Islet of Langerhans (tissue), 1 donor: ENCODE data around the gene SHISA6.
"Not testable (repeated sequence)": the region's sequence is repeated elsewhere in the genome, so short reads cannot be mapped to it uniquely, and the experiment has no call there.

Source experiments
- FAIRE-seq: peaks from one replicate; lab custom pipeline; 2011; peaks lifted over from hg19 to GRCh38; lab: Jason Lieb, UNC

SHISA6 gene

DNA sequence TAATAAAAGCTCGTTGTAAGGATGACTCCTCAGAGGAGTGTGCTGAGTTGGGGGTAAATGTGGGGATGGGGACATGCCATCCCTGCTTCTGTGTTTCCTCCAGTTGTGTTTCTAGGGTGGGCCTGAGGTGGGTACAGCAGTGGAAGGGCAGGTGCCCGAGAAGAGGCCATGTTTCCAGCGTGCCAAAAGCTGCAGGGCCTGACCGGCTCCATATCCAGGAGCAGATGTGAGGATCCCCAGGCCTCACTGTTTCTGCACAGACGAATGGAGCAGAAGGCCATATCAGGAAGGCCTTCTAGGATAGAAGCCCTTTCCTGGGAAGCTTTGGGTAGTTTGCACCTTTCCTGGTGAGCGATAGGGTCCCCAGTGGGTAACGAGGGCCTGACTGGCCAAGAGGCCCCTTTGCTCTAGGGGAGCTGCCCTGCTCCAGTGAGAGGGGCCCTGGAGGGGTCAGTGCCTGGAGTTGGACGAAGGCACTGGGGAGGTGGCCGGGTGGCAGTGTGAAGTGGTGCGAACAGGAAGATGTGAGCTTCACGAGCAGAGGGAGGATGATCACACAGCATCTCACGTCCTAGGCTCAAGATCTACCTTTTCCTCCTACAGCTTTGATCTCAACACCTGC, 62.9 kb downstream of the SHISA6 start:
- no peak for FAIRE-seq

DNA sequence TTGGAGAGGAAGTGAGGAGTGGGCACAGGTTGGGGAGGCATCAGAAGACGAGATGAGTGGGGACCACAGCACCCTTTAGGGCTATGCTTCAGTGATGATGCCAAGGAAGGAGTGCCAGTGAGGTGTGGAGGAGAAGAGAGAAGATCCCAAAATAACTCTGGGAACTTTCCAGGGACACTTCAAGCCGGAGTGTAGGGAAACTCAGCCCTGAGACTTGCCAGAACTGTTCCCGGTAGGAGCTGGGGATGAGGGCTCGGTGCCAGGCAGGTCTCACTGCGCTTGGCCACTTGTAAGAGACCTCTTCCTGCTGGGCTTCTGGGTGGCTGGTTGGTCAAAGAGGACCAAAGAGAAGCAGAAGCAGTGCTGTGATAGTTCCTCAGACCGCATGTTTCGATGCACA, 63.6 kb downstream of the SHISA6 start:
- no peak for FAIRE-seq

DNA sequence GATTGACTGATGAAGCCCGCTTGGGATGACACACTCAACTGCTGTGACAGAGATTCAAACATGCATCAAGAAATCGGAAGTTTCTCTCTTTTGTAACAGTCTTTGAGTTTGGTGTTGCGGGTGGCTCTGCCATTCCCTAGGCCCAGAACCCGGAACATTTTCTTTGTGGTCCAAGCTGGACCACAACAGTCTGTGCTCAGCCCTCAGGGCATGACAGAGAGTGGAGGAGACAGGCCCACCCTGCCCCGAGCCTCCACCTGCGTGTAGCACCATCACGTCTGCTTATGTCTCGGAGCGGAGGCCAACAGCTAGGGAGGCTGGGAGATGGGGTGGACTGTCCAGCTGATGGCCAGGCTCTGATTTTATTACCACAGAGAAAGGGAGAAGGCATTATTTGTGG, 64.5 kb downstream of the SHISA6 start:
- FAIRE-seq: no peak

DNA sequence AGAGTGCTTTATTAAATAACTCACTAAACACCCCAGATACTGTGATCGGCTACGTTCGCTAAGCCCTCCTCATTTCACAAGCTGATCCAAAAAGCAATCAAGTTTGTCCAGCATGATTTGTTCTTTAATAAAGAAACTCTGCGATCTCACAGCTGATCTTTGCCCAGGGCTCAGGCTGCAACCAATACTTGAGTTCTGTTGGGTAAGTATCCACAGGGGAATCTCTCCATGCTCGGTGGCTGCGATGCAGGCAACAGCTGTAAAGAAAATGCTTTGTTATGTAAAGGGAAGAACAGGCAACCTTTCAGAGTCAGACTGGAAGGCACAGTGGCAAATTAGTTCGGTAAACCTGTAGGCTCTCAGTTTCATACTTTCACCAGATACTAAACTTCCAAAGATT, 67.5 kb downstream of the SHISA6 start:
- FAIRE-seq: no peak

DNA sequence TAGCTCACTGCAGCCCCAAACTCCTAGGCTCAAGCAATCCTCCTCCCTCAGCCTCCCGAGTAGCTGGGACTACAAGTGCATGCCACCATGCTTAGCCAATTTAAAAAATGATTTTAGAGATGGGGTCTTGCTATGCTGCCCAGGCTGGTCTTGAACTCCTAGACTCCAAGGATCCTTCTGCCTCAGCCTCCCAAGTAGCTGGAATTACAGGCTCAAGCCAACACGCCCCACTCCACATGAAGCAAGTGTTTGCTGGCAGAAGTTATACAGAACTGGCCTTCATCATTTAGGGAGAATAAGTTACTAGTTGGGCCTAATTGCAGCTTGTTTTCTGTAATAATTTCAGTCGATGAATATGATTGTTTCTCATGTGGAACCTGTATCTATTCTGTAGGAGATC, 68.0 kb downstream of the SHISA6 start:
- no peak for FAIRE-seq

DNA sequence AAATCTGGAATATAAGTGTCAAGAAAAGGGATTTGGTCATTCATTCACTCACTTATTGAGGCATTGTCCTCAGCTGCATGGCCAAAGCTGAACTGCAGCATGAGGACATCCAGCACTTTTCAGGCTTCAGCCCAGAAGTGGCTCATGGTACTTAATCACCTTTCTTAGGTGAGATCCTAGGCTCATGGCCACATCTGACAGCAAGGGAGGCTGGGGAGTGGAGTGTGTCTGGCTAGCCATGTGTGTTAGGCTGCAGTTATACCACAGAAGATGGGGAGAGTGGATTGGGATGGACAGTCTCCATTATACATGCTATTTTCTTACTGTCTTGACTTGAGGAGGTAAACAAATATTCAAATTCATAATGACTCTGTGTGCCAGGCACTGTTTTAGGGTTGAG, 68.8 kb downstream of the SHISA6 start:
- no peak for FAIRE-seq

DNA sequence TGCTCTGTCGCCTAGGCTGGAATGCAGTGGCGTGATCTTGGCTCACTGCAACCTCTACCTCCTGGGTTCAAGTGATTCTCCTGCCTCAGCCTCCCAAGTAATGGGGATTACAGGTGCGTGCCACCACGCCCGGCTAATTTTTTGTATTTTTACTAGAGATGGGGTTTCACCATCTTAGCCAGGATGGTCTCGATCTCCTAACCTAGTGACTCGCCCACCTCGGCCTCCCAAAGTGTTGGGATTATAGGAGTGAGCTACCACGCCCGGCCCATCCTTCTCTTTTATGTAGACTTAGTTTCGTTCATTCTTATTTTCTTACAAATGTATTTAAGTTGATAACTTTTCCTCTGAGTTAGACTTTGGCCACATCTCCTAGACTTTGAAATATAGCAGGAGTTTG, 75.4 kb downstream of the SHISA6 start:
- not testable (repeated sequence) for FAIRE-seq

DNA sequence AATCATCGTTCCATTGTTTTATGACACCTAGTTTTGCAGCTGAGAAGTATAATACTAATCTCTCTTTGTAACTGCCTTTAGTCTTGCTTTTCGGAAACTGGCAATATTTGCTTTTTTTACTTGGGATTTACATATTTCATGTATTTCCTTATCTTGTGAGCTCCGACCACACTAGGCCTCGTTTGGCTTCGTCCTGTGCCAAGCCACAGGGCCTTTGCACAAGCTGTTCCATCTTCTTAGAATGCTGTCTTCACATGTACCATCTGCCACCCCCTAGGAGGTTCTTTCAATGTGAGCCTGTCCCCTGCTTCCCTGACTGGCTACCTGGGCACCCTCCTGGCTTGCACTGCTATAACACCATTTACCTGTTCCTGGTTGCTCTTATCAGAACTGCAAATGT, 77.2 kb downstream of the SHISA6 start:
- FAIRE-seq: no peak

DNA sequence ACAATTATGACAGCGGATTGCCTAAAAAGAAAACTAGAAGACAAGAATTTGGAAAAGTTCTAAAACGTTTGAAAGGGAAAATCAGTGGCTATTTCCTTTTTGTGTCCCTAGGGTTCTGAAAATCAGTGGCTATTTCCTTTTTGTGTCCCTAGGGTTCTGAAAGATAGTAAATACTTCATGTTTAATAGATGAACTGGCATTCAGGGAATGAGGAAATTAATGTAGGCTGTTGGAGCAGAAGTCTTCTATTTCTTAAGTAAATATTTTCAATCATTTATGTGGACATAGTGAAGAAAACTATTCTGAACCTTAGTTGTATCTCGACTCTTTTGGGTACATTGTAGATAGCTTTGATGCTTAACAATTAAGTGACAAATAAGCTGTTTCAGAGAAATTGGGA, 78.9 kb downstream of the SHISA6 start:
- no peak for FAIRE-seq

DNA sequence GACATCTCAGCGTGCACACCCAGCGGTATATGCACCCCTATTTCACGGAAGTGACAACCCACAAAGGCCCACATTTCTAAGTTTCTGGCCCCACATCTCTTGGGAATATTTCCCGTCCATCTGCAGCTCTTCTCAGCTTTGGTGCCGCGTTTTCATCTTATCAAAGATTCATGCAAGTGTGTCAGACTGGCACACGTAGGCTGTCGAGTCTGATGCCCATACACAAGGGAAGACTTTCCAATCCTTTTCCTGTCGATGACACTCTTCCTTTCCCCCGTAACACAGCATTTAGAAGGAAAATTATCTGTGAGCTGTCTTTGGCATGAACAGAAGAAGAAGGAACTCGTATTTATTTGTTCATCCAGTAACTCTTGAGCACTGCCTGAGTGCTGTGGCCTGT, 83.0 kb downstream of the SHISA6 start:
- no peak for FAIRE-seq

DNA sequence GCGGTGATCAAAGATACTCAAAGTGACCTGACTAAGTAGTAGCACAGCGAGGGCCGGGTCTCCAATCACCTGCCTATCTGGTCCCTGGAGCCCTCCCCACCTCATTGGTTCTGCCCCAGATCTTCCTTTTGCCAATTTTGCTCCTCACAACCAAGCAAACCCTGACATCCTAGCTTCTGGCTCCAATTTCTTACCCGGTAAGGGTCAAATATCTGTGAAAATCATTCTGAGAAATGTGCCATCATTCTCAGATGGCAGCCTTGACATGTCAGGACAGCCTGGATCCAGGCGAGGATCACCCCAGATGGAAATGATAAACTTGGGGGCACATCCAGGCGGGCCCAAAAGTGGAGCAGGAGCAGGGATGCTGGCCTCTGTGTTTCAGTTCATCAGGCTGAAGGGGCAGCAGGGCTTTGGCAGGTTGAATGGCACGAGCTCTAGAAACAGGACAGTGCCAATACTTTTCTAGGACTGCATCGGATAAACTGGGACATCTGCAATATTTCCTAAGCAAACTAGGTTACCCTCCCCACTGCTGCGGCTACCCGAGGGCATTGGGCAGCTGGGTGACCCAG, 83.9 kb downstream of the SHISA6 start:
- no peak for FAIRE-seq

DNA sequence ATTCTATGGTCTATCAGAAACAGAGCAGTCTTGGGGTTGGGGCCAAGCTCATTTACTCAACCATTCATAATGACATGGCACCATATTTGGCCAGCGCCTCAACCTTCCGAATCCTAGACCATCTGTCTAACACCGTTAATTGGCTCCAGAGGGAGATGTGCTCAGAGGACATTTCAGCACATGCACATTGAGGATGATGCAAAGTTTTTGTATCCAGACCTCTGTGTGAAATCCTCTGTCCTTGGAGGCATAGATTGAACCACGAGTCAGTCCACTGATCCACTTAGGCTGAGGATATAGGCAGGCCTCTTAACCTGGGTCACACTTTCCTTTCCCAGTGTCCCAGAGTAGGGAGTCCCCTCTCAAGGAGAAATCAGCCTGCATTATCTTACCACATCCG, 85.5 kb downstream of the SHISA6 start:
- no peak for FAIRE-seq

DNA sequence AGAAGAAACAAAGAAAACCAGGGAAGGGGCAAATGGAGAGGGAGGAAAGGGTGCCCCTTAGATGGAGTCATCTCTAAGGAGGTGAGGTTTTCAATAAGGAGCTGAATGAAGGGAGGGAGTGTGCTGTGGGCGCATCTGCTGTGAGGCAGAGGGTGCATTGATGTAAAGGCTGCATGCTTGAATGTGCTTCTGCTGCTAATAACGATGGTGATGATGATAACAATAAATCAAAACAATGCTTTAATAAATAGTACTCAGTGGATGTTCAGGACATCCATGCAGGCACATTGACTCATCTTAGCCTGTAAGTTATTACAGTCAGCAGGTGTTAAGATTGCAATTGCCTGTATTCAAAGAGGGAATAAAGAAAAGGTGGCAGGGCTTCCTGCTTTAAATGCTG, 87.8 kb downstream of the SHISA6 start:
- FAIRE-seq: no peak

DNA sequence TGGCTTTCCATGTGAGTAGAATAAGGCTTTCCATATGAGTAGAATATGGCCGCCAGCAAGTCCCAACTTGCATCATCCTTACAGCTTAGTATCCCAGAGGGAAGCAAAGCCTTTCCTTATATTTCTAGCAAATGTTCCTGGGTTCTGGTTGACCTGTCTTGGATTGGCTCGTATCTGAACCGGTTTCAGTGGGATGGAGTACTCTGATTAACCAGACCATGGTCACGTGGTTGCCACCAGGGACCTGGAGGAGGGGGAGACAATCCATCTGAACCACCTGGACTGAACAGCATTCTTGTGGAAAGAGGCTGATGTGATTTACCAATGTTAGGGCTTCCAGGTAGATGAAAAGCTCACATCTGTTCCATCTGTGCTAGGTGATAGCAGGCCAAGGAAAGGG, 89.0 kb downstream of the SHISA6 start:
- no peak for FAIRE-seq

DNA sequence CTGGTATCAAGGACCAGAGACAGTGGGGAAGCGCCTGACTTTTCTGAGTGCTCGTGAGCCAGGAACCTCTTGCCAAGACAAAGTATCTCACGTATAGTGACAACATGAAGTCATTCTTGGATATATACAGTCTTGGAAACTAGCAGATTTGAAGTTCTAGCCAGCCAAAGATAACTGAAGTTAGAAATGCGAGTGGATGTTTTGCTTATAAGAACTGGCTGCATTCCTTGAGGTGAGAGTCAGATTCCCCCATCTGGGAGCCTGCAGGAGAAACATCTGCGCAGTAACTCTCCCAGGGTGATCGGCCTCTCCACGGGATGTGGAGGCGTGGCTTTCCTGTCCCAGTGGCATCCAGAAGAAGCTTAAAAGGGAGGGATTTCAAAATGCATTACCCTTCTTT, 89.8 kb downstream of the SHISA6 start:
- no peak for FAIRE-seq

DNA sequence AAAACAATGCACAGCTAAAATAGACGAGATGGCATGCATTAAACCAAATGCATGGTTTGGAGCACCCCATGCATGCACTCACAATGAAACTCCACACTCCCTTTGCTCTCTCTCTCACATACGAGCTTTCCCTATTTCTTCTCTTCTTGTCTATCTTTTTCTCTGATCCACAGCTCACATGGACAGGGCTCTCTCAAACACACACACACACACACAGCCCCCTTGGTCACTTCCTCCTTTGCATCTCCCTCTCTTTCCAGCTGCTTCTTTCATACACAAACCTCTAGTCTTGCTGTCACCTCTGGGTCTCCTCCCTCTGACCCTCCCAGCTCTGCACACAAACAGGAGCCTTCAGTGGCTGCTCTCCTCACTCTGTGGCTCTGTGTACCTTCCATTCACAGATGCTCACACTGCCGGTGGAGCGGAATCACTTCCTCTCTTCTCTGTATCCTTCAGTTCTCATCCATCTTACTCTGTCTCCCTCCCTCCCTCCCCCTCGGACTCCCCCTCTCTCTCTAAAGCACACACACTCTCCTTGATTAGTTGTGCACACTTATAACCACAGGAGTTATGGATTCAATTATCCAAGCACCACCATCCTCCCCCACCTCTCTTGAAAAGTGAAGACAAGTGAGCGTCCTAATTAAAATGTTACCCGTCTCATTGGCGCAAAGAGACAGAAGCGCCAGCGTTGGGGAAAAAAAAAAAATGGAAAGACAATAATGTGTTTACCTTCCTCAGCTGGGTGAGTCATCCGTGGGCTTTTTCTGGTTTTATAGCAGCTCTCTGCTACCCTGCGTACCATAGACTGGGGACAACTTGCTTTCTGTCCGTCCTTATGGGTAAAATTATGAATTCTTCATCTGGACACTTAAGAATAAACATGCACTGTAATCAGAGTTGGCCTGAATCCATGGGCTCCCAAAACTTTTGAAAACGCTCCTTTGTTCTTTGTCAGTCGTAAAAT, 90.8 kb downstream of the SHISA6 start:
- no peak for FAIRE-seq

DNA sequence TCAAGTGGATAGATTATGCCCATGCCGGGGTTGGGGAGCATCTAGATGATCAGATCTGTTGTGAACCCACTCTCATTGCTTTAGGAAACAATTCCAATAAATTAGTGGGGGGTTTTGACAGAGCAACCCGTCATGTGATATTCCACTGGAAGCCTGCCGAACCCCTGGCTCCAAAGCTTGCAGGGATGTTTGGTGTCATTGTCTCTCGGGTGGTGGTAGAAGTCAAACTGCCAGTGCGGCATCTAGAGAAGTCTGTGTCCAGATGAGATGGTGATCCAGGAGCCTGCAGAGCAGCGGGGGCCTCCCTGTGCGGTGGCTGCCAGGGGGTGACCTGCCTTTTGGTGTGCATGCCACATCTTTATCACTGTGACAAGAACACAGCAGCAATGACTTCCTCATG, 91.7 kb downstream of the SHISA6 start:
- FAIRE-seq: no peak

DNA sequence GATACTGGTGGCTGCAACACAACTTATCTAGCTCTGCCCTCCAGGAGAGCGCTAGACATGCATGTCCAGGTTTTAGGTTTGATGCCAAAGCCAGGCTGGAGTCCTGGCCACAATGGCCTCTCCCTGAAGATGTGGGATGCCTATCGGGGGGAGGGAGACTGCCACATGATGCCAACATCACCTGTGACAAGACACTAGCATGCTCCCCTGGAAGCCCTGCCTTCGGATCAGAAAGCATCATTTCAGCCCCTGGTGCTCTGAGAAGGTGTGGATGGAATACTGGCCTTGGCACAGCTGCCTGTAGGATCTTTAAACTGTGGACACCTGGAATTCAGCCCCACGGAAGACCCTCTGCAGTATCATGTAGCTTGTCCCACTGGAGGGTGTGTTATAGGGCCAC, 93.5 kb downstream of the SHISA6 start:
- FAIRE-seq: no peak

DNA sequence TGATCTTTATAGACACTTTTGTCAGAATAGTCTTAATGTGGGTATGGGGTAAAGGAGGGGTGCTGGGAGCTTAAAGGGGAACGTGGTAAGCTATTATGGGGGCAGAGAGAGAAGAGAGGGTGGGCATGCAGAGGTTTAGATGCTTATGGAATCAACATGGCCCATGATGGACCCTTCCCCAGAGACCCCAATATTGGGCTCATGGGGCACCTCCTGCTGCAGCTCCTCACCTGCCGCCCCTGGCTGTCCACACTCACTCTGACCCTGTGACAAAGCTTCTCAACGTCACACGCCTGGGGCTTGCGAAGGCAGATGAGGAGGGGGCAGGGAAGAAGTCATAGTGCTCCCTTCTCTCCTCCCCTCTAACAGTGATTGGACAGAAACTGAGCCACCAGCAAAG, 95.3 kb downstream of the SHISA6 start:
- no peak for FAIRE-seq

DNA sequence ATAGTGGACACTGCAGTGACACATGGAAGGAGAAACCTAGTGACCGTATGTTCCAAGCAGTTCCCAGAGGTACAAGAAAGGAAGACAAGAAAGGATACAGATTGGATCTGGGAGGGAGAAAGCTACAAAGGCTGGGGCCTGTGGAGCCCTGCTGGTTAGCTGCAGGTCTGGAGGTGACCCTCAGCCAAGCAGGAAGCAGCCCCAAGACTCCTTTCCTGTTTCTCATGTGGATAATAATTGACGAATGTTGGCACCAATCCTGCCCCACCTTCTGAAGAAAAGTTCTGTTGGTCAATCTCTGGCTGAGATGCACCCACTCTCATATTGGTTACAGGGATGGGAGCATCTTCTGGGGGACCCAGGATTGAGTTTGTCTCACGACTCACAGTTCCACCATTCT, 99.8 kb downstream of the SHISA6 start:
- no peak for FAIRE-seq

DNA sequence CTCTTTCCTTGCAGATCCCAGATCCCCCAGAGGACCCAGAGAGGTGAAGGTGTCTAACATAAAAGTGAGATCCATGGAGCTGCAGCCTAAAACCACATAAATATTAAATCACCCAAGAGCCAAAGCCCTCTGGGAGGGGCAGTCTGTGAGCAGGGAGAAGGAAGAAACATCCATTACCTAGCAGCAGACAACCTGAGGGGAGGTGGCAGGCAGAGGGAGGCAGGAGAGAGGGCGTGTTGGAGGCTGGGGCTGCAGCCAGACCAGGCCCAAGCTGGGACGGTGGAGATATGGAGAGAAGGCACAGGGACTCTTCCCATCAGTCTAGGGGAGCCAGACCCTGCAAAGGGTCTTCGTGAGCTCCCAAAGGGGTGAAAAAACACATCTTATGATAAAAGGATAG, 101.1 kb downstream of the SHISA6 start:
- no peak for FAIRE-seq

DNA sequence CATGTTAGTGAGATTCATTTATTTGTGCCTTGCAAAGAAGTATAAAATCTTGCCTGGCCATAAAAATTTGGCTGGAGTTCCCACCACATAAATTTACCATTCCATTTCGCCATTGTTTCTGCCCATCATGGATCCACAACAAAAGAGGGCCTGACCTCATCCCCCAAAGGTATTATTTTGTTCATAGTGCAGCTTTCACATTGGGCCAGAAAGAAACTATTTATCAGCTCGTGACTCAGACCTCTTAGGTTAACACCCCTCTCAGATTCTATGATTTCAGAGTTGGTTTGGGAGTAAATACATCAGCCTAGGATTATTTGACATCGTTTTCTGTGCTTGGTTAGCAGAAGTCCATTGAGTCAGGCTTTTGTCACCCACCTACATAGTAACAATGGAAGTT, 108.1 kb downstream of the SHISA6 start:
- no peak for FAIRE-seq

DNA sequence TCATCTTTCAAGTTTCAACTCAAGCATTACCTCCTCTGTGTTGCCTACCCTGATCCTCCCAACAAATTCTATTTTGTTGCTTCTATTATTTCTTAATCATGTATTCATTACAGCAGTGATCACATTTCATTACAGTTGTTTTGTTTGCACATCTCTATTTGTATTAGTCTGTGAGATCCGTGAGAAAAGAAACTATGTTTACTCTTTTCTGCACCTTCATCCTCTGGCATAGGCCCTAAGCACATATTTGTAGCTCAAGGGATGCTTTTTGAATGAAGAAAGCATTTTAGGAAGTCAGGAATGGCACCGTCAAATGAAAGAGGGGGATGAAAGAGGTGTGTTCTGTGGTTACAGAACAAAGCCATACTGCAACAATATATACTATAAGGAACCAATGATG, 110.5 kb downstream of the SHISA6 start:
- no peak for FAIRE-seq

DNA sequence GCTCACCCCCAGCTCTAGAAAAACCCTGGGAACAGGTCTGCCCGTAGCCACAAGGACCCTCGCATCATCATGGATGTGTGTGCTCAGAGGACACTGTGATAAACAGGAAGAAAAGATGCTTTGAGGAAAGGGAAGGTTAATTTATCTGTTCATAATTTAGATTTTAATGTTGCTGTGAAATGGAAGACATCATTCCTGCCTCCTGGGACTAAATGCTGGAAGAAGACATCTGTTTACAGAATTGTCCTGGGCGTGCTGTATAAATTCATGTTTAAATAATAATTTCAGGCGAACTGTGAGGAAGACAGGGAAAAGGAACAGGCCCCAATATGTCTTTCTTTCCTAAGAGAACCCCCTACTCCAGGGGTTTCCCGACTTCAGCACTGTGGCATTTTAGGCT, 112.6 kb downstream of the SHISA6 start:
- no peak for FAIRE-seq
